ENCODE results near the gene APC2.

- TF ChIP-seq CTCF (IDR thresholded peaks at IDR 0.05) (no peak), POLR2AphosphoS5 (IDR thresholded peaks at IDR 0.05) (peak in 1 of 4 donors; percentile 13)
Measured at GRCh38 chr19:1491114-1491848, 41.4 kb downstream of the APC2 start, which contains the start of gene REEP6.

Measured in sigmoid colon (tissue), 4 donors.